ENCODE data around the gene MAT2A. TPM values are rescaled to one million over a fixed set of nuclear protein-coding genes. Genes with fewer than 3 reads are reported as not detected.

The MAT2A gene
- total RNA-seq, 1 experiment from 2014 or later: 444 TPM

- Histone ChIP-seq H3K4me1 (ENCODE audit: control insufficient read depth in 1 of 2, insufficient read depth in 2 of 2, low read length in 2 of 2) (peaks cover 20 to 23% of the 10 kb centered on the region in 2 experiments), H3K36me3 (ENCODE audit: control insufficient read depth in 1 of 2, insufficient read depth in 2 of 2, low read length in 2 of 2) (peaks cover 0 to 4% of the 10 kb centered on the region in 2 experiments; a peak in 2 of 4 replicates), H3K9ac (ENCODE audit: low read length) (no peak overlapping the region), H3K9me3 (ENCODE audit: control insufficient read depth in 1 of 2, insufficient read depth in 1 of 2, low read depth in 1 of 2, low read length in 2 of 2) (no peaks in the 10 kb centered on the region), H2AFZ (ENCODE audit: low read depth, low read length, poor library complexity, severe bottlenecking) (no peak overlapping the region), H3K27ac (ENCODE audit: low read depth, low read length) (no peak overlapping the region), H4K20me1 (ENCODE audit: insufficient read depth) (no peaks in the 10 kb centered on the region), H3K27me3 (ENCODE audit: insufficient read depth, low read length) (no peaks in the 10 kb centered on the region), H3K79me2 (ENCODE audit: insufficient read depth, low read length) (no peaks in the 10 kb centered on the region), H3K4me2 (ENCODE audit: low read length) (no peak overlapping the region), H3K9me2 (ENCODE audit: insufficient read depth) (no peaks in the 10 kb centered on the region), H3K4me3 (replicated peaks in 1 of 2; ENCODE audit: low read depth in 1 of 2, low read length in 2 of 2) (no peak overlapping the region)
- POLR2A ChIA-PET: interaction anchor here (0.8 to 1.1 kb wide), 3 partner anchors 10 to 12 kb away, joined by 3 read pairs; partner anchors contain the start of gene RNF181
- no TSS peak for BruUV-seq (replicated peaks)
- DNase-seq (ENCODE audit: low read depth, low spot score): no peak
- CTCF ChIA-PET: no interaction called here
- RAD21 ChIA-PET (ENCODE audit: low non-redundant PET in 1 of 2, low total read pairs in 2 of 2, uncharacterized antibody in 2 of 2, unreplicated experiment in 2 of 2): no interaction called here
- no peak for ATAC-seq
- intact Hi-C loops (cut with micrococcal nuclease): no loop called here
- TF ChIP-seq EZH2phosphoT487 (IDR thresholded peaks at IDR 0.05; ENCODE audit: borderline replicate concordance) (no peak), SRF (IDR thresholded peaks at IDR 0.05; ENCODE audit: low read depth) (no peak), SP1 (IDR thresholded peaks at IDR 0.05; ENCODE audit: low read depth) (no peak), TCF7L2 (IDR thresholded peaks at IDR 0.05; ENCODE audit: borderline replicate concordance, extremely low read depth, insufficient read depth, insufficient read length) (no peak), CEBPB (IDR thresholded peaks at IDR 0.05; ENCODE audit: low read depth) (no peak), ELF1 (IDR thresholded peaks at IDR 0.05; ENCODE audit: borderline replicate concordance, low read depth) (no peak), POLR2A (IDR thresholded peaks at IDR 0.05; ENCODE audit: borderline replicate concordance, extremely low read depth, insufficient read depth, insufficient read length) (no peak), FOSL1 (IDR thresholded peaks at IDR 0.05; ENCODE audit: low read depth) (no peak), ZBTB33 (IDR thresholded peaks at IDR 0.05; ENCODE audit: extremely low read depth, insufficient replicate concordance, low read length) (no peak), EGR1 (IDR thresholded peaks at IDR 0.05; ENCODE audit: low read depth) (no peak), SIN3A (IDR thresholded peaks at IDR 0.05; ENCODE audit: low read depth) (no peak)
- TF ChIP-seq, protein P1, sequence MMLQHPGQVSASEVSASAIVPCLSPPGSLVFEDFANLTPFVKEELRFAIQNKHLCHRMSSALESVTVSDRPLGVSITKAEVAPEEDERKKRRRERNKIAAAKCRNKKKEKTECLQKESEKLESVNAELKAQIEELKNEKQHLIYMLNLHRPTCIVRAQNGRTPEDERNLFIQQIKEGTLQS (IDR thresholded peaks at IDR 0.05): no peak
- TF ChIP-seq, protein P2, sequence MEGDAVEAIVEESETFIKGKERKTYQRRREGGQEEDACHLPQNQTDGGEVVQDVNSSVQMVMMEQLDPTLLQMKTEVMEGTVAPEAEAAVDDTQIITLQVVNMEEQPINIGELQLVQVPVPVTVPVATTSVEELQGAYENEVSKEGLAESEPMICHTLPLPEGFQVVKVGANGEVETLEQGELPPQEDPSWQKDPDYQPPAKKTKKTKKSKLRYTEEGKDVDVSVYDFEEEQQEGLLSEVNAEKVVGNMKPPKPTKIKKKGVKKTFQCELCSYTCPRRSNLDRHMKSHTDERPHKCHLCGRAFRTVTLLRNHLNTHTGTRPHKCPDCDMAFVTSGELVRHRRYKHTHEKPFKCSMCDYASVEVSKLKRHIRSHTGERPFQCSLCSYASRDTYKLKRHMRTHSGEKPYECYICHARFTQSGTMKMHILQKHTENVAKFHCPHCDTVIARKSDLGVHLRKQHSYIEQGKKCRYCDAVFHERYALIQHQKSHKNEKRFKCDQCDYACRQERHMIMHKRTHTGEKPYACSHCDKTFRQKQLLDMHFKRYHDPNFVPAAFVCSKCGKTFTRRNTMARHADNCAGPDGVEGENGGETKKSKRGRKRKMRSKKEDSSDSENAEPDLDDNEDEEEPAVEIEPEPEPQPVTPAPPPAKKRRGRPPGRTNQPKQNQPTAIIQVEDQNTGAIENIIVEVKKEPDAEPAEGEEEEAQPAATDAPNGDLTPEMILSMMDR (IDR thresholded peaks at IDR 0.05 in 2 of 3, conservative IDR thresholded peaks at IDR 0.05 in 1 of 3; ENCODE audit: borderline replicate concordance in 1 of 3, insufficient read depth in 1 of 3, low read depth in 2 of 3, low read length in 2 of 3): no peak
Observed at GRCh38 chr2:85583667-85584353, 44.8 kb downstream of the MAT2A start.

Data from HCT116 (cell line).